ENCODE results near the gene TSHZ2.

DNA sequence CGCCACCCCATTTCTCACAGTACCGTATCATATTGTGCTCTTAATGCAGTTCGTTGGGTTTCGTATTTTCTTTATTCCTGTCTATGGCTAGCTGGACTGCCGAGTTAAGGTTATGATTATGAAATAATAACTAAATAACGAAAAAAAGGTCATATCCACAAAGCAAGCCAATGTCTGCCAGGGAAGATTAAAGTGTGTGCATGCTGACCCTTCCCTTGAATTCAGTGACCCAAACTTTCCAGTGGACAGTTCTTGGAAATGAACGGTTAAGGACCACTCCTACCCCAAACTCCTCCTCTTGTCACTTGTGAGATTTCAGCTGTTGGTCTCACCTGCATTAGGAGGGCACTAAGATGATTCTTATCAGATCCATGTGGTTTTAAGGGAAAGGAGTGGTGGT is 449.9 kb downstream of the TSHZ2 start:
- TF ChIP-seq, protein P1, sequence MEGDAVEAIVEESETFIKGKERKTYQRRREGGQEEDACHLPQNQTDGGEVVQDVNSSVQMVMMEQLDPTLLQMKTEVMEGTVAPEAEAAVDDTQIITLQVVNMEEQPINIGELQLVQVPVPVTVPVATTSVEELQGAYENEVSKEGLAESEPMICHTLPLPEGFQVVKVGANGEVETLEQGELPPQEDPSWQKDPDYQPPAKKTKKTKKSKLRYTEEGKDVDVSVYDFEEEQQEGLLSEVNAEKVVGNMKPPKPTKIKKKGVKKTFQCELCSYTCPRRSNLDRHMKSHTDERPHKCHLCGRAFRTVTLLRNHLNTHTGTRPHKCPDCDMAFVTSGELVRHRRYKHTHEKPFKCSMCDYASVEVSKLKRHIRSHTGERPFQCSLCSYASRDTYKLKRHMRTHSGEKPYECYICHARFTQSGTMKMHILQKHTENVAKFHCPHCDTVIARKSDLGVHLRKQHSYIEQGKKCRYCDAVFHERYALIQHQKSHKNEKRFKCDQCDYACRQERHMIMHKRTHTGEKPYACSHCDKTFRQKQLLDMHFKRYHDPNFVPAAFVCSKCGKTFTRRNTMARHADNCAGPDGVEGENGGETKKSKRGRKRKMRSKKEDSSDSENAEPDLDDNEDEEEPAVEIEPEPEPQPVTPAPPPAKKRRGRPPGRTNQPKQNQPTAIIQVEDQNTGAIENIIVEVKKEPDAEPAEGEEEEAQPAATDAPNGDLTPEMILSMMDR (IDR thresholded peaks at IDR 0.05 in 4 of 5, conservative IDR thresholded peaks at IDR 0.05 in 1 of 5) = no peak
- no peak for TF ChIP-seq POLR2A (IDR thresholded peaks at IDR 0.05)
